Choroid plexus epithelial cell (primary cell): ENCODE data around the gene TADA2A.
A peak's percentile ranks its signal among the peaks of the same experiment; 100 is the strongest.
"Not testable (repeated sequence)": the region's sequence is repeated elsewhere in the genome, so short reads cannot be mapped to it uniquely, and the experiment has no call there.

Experiments
- DNase-seq: peaks from one replicate; pipeline ENCODE4 v3.0.0-alpha.2; 2010; ENCODE audit warnings: low read depth
- H3K4me3 ChIP-seq: 2 replicates; pipeline ENCODE4 v1.5.1; 2011; ENCODE audit warnings: low read depth, mild to moderate bottlenecking, control low read depth, low read length, moderate library complexity
- TF ChIP-seq, protein P1 (sequence below): conservative IDR thresholded peaks from 2 replicates; pipeline ENCODE4 v1.5.1; 2011; ENCODE audit warnings: low read depth, mild to moderate bottlenecking, control low read depth, inconsistent platforms, low read length, moderate library complexity

The TADA2A gene

DNA sequence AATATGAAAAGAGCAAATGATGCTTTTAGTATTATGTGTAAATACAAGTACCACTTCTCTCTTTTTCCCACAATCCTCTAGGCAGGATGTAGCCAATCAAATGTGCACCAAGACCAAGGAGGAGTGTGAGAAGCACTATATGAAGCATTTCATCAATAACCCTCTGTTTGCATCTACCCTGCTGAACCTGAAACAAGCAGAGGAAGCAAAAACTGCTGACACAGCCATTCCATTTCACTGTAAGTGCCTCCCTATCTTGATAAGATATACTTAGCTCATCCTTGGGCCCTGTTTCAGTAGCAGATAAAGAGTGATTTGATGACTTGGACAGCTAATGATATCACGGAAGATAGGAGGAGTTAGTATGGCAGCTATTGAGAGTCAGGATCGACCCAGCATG lies 33.7 kb downstream of the TADA2A start:
- DNase-seq = no peak
- H3K4me3 ChIP-seq = no peak overlapping the region
- TF ChIP-seq, protein P1, sequence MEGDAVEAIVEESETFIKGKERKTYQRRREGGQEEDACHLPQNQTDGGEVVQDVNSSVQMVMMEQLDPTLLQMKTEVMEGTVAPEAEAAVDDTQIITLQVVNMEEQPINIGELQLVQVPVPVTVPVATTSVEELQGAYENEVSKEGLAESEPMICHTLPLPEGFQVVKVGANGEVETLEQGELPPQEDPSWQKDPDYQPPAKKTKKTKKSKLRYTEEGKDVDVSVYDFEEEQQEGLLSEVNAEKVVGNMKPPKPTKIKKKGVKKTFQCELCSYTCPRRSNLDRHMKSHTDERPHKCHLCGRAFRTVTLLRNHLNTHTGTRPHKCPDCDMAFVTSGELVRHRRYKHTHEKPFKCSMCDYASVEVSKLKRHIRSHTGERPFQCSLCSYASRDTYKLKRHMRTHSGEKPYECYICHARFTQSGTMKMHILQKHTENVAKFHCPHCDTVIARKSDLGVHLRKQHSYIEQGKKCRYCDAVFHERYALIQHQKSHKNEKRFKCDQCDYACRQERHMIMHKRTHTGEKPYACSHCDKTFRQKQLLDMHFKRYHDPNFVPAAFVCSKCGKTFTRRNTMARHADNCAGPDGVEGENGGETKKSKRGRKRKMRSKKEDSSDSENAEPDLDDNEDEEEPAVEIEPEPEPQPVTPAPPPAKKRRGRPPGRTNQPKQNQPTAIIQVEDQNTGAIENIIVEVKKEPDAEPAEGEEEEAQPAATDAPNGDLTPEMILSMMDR = no peak

DNA sequence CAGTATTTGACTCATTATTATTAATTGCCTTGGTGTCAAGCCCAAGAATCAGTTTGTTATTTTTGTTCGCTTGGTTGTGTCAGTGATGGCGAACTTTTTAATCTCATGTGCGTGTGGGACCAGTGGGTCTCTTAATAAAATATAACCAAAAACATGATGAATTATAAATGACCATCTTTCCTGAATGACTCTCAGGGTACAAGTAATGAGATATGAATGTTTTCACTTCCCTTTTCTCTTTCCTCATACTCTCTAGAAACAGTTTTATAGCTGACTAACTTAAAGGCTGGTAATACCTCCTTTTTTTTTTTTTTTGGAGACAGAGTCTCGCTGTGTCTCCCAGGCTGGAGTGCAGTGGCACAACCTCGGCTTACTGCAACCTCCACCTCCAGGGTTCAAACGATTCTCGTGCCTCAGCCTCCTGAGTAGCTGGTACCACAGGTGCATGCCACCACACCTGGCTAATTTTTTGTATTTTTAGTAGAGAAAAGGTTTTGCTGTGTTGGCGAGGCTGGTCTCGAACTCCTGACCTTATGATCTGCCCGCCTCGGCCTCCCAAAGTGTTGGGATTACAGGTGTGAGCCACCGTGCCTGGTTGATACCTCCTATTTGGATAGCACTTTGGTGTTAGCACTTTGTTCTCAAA lies 34.8 kb downstream of the TADA2A start:
- H3K4me3 ChIP-seq, DNase-seq: not testable (repeated sequence)

DNA sequence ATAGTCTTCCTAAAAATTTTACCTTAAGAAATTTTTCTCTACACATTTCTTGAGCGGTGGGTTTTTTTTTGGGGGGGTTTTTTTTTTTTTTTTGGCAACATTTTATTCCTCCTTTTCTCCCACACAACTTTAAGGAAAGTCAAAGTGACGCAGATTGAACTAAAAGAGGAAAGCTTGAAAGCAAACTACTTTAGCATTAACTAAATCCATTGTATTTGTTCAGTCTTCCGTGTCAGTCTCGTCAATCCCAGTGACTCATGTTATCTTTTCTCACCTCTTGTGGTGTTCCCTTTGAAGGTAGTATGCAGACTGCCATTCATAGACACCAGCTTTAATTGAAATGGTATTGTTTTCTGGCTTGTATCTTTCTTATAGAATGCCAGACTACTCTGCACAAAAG lies 39.3 kb downstream of the TADA2A start:
- no peak for DNase-seq
- TF ChIP-seq, protein P1 = no peak
- no peak overlapping the region for H3K4me3 ChIP-seq

DNA sequence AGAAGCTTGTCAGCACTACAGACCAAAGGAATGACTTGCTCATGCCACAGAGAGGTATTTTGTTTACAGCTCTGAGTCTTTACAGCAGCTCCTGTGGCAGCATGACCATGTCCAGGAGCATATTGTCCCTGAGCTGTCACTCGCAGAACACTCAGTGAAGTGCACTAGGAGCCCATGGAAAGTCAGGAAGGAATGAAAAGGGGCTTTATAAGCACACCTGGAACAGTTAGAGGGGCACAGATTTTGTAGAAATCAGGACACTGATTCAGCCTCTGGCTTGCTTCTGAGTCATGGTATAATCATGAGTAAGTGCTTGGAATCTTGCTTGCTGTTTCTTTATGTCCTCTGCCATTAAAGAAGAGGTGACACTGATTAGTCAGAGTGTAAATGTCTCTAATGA lies 41.0 kb downstream of the TADA2A start:
- peak; percentile 31 for DNase-seq
- H3K4me3 ChIP-seq = no peak overlapping the region
- TF ChIP-seq, protein P1 = no peak

DNA sequence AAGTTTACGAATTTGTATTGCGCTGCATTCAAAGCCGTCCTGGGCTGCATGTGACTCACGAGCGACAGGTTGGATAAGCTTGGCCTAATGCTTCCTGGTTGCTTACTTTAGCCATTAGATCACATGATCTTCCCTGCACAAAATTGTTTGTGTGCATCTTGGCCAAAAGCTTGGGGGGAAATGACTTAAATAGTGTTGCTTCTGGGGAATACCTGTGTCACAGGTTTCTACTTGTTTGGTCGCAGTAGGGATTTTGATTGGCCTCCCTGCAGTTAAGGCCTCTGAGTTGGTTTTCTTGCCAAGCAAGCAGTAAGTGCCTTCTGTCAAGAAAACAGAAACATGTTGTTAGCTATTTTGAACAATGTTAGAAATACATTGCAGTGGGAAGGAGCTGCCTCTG lies 43.4 kb downstream of the TADA2A start:
- TF ChIP-seq, protein P1 = no peak
- no peak overlapping the region for H3K4me3 ChIP-seq
- DNase-seq = no peak

DNA sequence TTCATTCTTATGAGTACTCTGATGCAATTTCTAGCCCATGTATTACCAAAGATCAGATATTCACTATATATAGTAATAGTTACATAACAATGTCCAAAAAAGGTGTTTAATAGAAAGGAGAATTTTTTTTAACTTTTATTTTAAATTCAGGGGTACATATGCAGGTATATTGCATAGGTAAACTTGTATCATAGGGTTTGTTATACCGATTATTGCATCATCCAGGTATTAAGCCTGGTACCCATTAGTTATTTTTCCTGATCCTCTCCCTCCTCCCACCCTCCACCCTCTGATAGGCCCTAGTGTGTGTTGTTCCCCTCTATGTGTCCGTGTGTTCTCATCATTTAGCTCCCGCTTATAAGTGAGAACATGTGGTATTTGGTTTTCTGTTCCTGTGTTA lies 51.1 kb downstream of the TADA2A start:
- not testable (repeated sequence) for H3K4me3 ChIP-seq, DNase-seq

DNA sequence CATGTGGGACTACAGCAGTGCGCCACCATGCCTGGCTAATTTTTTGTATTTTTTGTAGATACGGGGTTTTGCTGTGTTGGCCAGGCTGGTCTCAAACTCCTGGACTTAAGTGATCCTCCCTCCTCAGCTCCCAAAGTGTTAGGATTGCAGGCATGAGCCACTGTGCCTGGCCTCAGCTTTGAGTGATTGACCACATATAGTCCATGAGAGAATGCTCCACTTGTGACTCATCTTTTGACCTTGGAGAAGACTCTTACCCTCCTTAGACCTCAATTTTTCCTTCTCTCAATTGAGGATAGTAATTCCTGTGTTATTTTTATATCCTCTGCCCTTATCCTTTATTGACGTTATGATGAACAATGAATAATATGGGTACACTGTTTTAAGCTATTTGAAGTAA lies 52.1 kb downstream of the TADA2A start:
- no peak overlapping the region for H3K4me3 ChIP-seq
- DNase-seq = peak; percentile 75
- TF ChIP-seq, protein P1 = no peak

DNA sequence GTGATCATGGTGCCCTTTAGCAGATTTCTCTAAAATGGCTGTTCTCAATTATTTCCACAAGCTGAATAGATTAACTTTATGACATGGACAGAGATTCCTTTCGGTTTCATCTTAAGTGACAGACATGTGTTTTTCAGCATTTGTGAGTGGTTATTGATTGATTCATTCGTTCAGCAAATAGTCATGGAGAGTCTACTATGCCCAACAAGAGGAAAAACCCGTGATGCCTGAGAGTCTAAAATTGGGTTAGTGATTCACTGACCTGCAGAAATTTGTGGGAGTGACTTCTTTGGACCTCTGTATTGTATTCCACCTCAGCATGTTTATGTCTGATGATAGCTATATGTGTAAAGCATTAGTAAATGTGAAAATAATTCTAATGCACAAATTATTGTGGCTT lies 55.0 kb downstream of the TADA2A start:
- H3K4me3 ChIP-seq = no peak overlapping the region
- no peak for DNase-seq
- TF ChIP-seq, protein P1 = no peak
